Trophoblast cell (in vitro differentiated cells and primary cell): ENCODE measurements around the gene TMF1.

ENCODE experiments used
- DNase-seq, 2 donors: peaks; one replicate each; pipeline ENCODE4 v3.0.0-alpha.2; 2016
- H2AFZ ChIP-seq: 2 replicates; pipeline ENCODE4 v1.6.1; 2013; ENCODE audit warnings: low read length, moderate library complexity, mild to moderate bottlenecking; ENCODE audit not compliant: insufficient read depth, poor library complexity
- H2AK5ac ChIP-seq: 2 replicates; pipeline ENCODE4 v1.6.1; 2013; ENCODE audit warnings: mild to moderate bottlenecking, low read length
- H2BK120ac ChIP-seq: 2 replicates; pipeline ENCODE4 v1.6.1; 2013; ENCODE audit warnings: low read length, mild to moderate bottlenecking, moderate library complexity; ENCODE audit not compliant: insufficient read depth, poor library complexity
- H2BK12ac ChIP-seq: 2 replicates; pipeline ENCODE4 v1.6.1; 2013; ENCODE audit warnings: mild to moderate bottlenecking, low read length, moderate library complexity
- H2BK5ac ChIP-seq: 2 replicates; pipeline ENCODE4 v1.6.1; 2013; ENCODE audit warnings: low read length, low read depth, moderate library complexity, mild to moderate bottlenecking; ENCODE audit not compliant: poor library complexity
- H3K14ac ChIP-seq: 2 replicates; pipeline ENCODE4 v1.6.1; 2013; ENCODE audit warnings: mild to moderate bottlenecking, low read length
- H3K18ac ChIP-seq: 2 replicates; pipeline ENCODE4 v1.6.1; 2013; ENCODE audit warnings: mild to moderate bottlenecking, low read length
- H3K23ac ChIP-seq: 2 replicates; pipeline ENCODE4 v1.6.1; 2013; ENCODE audit warnings: low read length
- H3K27ac ChIP-seq: 2 replicates; pipeline ENCODE4 v1.5.1; 2013; ENCODE audit warnings: low read depth, mild to moderate bottlenecking, inconsistent platforms, low read length, moderate library complexity
- H3K27me3 ChIP-seq: 2 replicates; pipeline ENCODE4 v1.6.1; 2013; ENCODE audit warnings: inconsistent platforms, mild to moderate bottlenecking, low read length, moderate library complexity; ENCODE audit not compliant: insufficient read depth
- H3K36me3 ChIP-seq, 2 experiments: 1 replicate in 1 of 2; 2 replicates in 1 of 2; pipeline ENCODE4 v1.6.1; 2013; ENCODE audit warnings: low read length in 2 of 2, mild to moderate bottlenecking in 2 of 2, moderate library complexity in 1 of 2; ENCODE audit not compliant: insufficient read depth in 2 of 2, control insufficient read depth in 1 of 2
- H3K4ac ChIP-seq: 2 replicates; pipeline ENCODE4 v1.6.1; 2013; ENCODE audit warnings: low read depth, mild to moderate bottlenecking, low read length, moderate library complexity
- H3K4me1 ChIP-seq, 2 experiments: 1 replicate in 1 of 2; 2 replicates in 1 of 2; pipeline ENCODE4 v1.6.1; 2013; ENCODE audit warnings: low read length in 2 of 2, mild to moderate bottlenecking in 2 of 2, moderate library complexity in 1 of 2; ENCODE audit not compliant: insufficient read depth in 2 of 2, control insufficient read depth in 1 of 2
- H3K4me2 ChIP-seq: 2 replicates; pipeline ENCODE4 v1.6.1; 2013; ENCODE audit warnings: inconsistent platforms, mild to moderate bottlenecking, low read length, moderate library complexity
- H3K4me3 ChIP-seq: 2 replicates; pipeline ENCODE4 v1.5.1; 2013; ENCODE audit warnings: mild to moderate bottlenecking, low read depth, low read length, inconsistent platforms
- H3K79me1 ChIP-seq: one replicate; pipeline ENCODE4 v1.6.1; 2013; ENCODE audit warnings: low read length
- H3K79me2 ChIP-seq: 2 replicates; pipeline ENCODE4 v1.6.1; 2013; ENCODE audit warnings: low read length, mild to moderate bottlenecking; ENCODE audit not compliant: control insufficient read depth, insufficient read depth, poor library complexity
- H3K9ac ChIP-seq: 2 replicates; pipeline ENCODE4 v1.6.1; 2013; ENCODE audit warnings: mild to moderate bottlenecking, low read length
- H3K9me3 ChIP-seq: 2 replicates; pipeline ENCODE4 v1.6.1; 2013; ENCODE audit warnings: low read depth, mild to moderate bottlenecking, control low read depth, inconsistent platforms, low read length; ENCODE audit not compliant: insufficient read depth
- H4K12ac ChIP-seq: 2 replicates; pipeline ENCODE4 v1.6.1; 2013; ENCODE audit warnings: low read depth, mild to moderate bottlenecking, low read length, moderate library complexity
- H4K8ac ChIP-seq: 2 replicates; pipeline ENCODE4 v1.6.1; 2013; ENCODE audit warnings: low read depth, mild to moderate bottlenecking, low read length, moderate library complexity
- H4K91ac ChIP-seq: one replicate; pipeline ENCODE4 v1.6.1; 2013; ENCODE audit warnings: low read depth, mild to moderate bottlenecking, low read length, moderate library complexity
- WGBS: extraction: QIAGEN DNeasy Blood & Tissue Kit; methylation state at CpG from one replicate; pipeline ENCODE4 v1.1.7; 2013; ENCODE audit warnings: missing lambda C conversion rate; ENCODE audit not compliant: insufficient read length, insufficient coverage; ENCODE audit errors: extremely low coverage; 5-methylcytosine and 5-hydroxymethylcytosine counted together

TMF1 gene

DNA sequence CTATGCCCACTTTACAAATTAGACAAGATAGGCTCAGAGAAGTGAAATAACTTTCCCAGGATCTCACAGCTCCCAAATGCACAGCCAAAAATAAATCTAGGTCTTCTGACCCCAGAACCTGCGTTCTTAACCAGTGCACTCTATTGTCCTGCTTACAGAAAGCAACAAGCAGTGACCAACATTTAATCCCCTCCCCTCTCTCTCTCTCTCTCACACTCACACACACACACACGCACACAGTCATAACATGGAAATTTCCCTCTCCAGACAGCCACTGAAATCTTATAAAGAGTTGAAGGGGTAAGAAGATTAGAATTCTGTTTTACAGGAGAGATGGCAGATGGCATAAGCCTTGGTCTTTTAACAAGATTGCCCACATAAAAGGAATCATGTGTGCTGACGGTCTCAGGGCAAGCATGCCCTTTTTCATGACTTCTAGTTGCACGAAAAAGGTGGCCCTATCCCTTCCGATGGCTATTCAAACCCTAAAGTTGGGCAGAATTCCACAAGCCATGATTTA lies 68.1 kb downstream of the TMF1 start:
- Histone ChIP-seq H4K8ac (no peak overlapping the region), H3K4me1 (no peaks in the 10 kb centered on the region), H3K18ac (no peak overlapping the region), H2BK5ac (no peak overlapping the region), H4K12ac (no peak overlapping the region), H3K36me3 (peaks cover 13 to 41% of the 10 kb centered on the region in 2 experiments), H2BK120ac (no peak overlapping the region), H3K4ac (no peak overlapping the region), H3K4me3 (no peak overlapping the region), H4K91ac (no peak overlapping the region), H2AK5ac (no peak overlapping the region), H3K9me3 (no peaks in the 10 kb centered on the region), H3K27ac (no peak overlapping the region), H3K79me1 (no peaks in the 10 kb centered on the region), H2BK12ac (no peak overlapping the region), H3K79me2 (no peaks in the 10 kb centered on the region), H3K27me3 (no peaks in the 10 kb centered on the region), H3K9ac (no peak overlapping the region), H3K14ac (no peak overlapping the region), H3K4me2 (no peak overlapping the region), H3K23ac (no peak overlapping the region), H2AFZ (no peak overlapping the region)
- no peak for DNase-seq
- WGBS = no CpG with 5 or more reads among the region's 5 CpGs

DNA sequence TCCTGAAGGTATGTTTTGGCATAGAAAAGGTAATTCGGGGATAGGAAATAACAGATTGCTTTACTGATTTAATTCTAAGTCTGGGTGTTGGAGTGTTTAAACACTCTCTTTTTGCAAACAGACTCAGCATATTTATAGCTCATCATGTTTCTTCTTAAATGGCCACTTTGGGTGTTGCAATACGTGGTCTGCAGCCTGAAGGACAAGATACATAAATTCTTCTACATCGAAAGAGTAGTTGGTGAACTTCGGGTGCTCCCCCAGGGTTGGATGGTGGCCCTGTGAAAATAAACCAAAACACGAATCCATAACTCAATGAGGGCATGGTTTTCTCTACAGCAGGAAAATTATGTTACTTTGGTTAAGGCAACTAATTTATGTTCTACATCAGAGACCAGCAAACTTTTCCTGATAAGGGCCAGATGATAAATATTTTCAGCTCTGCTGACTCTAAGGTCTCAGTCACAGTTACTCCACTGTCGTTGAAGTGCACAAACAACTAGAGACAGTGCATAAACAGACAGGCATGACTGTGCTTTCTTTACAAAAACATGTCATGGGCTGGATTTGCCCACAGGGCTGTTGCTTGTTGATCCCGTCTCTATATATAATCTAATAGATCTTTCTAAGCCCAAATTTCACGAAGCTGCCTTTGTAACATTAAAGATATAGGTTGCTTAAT lies 74.5 kb downstream of the TMF1 start:
- WGBS = no CpG with 5 or more reads among the region's 8 CpGs
- DNase-seq = no peak
- no peak overlapping the region for H3K14ac ChIP-seq
- no peak overlapping the region for H2AFZ ChIP-seq
- no peak overlapping the region for H2AK5ac ChIP-seq
- no peak overlapping the region for H3K9ac ChIP-seq
- no peak overlapping the region for H3K4ac ChIP-seq
- H2BK5ac ChIP-seq = no peak overlapping the region
- no peak overlapping the region for H3K18ac ChIP-seq
- no peak overlapping the region for H3K27ac ChIP-seq
- H3K9me3 ChIP-seq = no peaks in the 10 kb centered on the region
- no peak overlapping the region for H4K12ac ChIP-seq
- H3K79me2 ChIP-seq = no peaks in the 10 kb centered on the region
- H4K8ac ChIP-seq = no peak overlapping the region
- peaks cover 8 to 23% of the 10 kb centered on the region in 2 experiments for H3K36me3 ChIP-seq
- H3K27me3 ChIP-seq = no peaks in the 10 kb centered on the region
- H3K23ac ChIP-seq = no peak overlapping the region
- no peak overlapping the region for H3K4me3 ChIP-seq
- no peak overlapping the region for H2BK120ac ChIP-seq
- H4K91ac ChIP-seq = no peak overlapping the region
- no peaks in the 10 kb centered on the region for H3K79me1 ChIP-seq
- no peak overlapping the region for H3K4me2 ChIP-seq
- no peak overlapping the region for H2BK12ac ChIP-seq
- no peaks in the 10 kb centered on the region for H3K4me1 ChIP-seq

DNA sequence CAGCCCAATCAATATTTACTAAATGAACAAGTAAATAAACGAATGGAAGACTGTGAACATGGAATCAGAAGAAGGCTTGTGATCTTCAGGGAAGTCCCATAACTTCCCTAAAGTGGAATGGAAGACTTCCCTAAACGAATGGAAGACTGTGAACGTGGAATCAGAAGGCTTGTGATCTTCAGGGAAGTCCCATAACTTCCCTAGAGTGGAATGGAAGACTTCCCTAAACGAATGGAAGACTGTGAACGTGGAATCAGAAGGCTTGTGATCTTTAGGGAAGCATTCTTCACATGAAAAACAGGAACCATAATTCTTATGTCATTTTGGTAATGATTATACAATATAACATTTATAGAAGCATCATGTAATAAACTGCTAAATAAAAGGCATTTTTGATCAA lies 77.4 kb downstream of the TMF1 start:
- no peak overlapping the region for H3K4me2 ChIP-seq
- no peak overlapping the region for H4K91ac ChIP-seq
- no peak overlapping the region for H2AK5ac ChIP-seq
- no peak overlapping the region for H3K23ac ChIP-seq
- H4K8ac ChIP-seq = no peak overlapping the region
- H3K14ac ChIP-seq = no peak overlapping the region
- no peak overlapping the region for H2BK12ac ChIP-seq
- no peak overlapping the region for H2BK120ac ChIP-seq
- no peak overlapping the region for H2BK5ac ChIP-seq
- H3K36me3 ChIP-seq = peaks cover 0 to 10% of the 10 kb centered on the region in 2 experiments
- H3K4me1 ChIP-seq = no peaks in the 10 kb centered on the region
- no peak overlapping the region for H3K27ac ChIP-seq
- H3K9me3 ChIP-seq = no peaks in the 10 kb centered on the region
- H2AFZ ChIP-seq = no peak overlapping the region
- H3K79me1 ChIP-seq = no peaks in the 10 kb centered on the region
- H3K9ac ChIP-seq = no peak overlapping the region
- no peak overlapping the region for H3K18ac ChIP-seq
- H3K4me3 ChIP-seq = no peak overlapping the region
- no CpG with 5 or more reads among the region's 5 CpGs for WGBS
- H3K79me2 ChIP-seq = no peaks in the 10 kb centered on the region
- no peak overlapping the region for H4K12ac ChIP-seq
- peak in 1 of 2 donors; percentile 14 for DNase-seq
- H3K27me3 ChIP-seq = no peaks in the 10 kb centered on the region
- H3K4ac ChIP-seq = no peak overlapping the region

DNA sequence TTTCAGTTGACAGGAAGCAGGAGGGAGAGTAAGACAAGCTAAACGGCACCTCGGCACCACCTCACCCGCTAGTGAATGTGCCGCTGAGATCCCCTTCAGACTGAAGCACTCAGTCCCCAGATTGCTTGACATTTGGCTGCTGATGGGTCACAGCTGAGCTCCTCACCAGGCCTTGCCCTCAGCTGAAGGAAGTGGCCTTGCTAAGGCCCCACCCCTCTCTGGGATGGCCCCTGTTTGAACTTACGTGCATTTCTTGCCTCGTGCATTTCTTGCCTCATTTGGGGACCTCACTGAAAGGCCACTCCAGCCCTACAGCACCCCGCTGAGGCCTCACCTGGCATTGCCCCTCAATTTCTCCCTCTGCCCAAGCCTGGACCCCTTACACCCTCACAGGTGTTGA lies 78.5 kb downstream of the TMF1 start:
- H3K4me1 ChIP-seq = no peaks in the 10 kb centered on the region

More for the DNA sequence above, 78.5 kb downstream of the TMF1 start:
- no peaks in the 10 kb centered on the region for H3K9me3 ChIP-seq
- H4K8ac ChIP-seq = no peak overlapping the region
- no peaks in the 10 kb centered on the region for H3K79me1 ChIP-seq
- no peaks in the 10 kb centered on the region for H3K27me3 ChIP-seq
- no peak overlapping the region for H3K14ac ChIP-seq
- no peak overlapping the region for H2AK5ac ChIP-seq
- no peak overlapping the region for H2BK120ac ChIP-seq
- H2AFZ ChIP-seq = no peak overlapping the region
- H3K27ac ChIP-seq = no peak overlapping the region
- H2BK12ac ChIP-seq = no peak overlapping the region
- no peak overlapping the region for H3K9ac ChIP-seq
- H3K4ac ChIP-seq = no peak overlapping the region
- H3K79me2 ChIP-seq = no peaks in the 10 kb centered on the region
- H4K91ac ChIP-seq = no peak overlapping the region
- no peak overlapping the region for H3K23ac ChIP-seq
- peaks cover 0 to 6% of the 10 kb centered on the region in 2 experiments for H3K36me3 ChIP-seq
- DNase-seq = no peak
- WGBS = no CpG with 5 or more reads among the region's 7 CpGs
- no peak overlapping the region for H3K4me3 ChIP-seq
- no peak overlapping the region for H2BK5ac ChIP-seq
- no peak overlapping the region for H3K4me2 ChIP-seq
- H3K18ac ChIP-seq = no peak overlapping the region
- no peak overlapping the region for H4K12ac ChIP-seq
